ENCODE measurements around the gene CPSF7.
"Not testable (repeated sequence)": the region's sequence is repeated elsewhere in the genome, so short reads cannot be mapped to it uniquely, and the experiment has no call there.

CPSF7 gene

GRCh38 chr11:61383859-61384258 lies 45.9 kb downstream of the CPSF7 start:
- not testable (repeated sequence) for DNase-seq (ENCODE audit: low spot score)

DNA sequence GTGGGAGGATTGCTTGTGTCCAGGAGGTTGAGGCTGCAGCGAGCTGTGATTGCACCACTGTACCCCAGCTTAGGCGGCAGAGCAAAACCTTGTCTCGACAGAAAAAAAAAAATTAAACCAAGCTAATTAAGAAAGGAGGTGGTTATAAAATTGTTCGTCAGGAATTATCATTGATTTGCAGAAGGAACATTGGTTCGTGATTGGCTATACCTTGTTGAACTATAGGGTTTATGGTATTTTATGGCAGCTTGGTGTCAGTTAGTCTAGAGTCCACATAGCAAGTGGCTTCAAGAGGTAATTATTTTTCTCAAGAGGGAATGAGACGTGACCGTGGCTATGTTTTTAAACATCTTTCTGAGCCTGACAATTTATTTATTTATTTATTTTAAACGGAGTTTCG lies 48.9 kb downstream of the CPSF7 start:
- DNase-seq (ENCODE audit: low spot score) = no peak

- peak; percentile 61 for DNase-seq (ENCODE audit: low spot score)
Measured at GRCh38 chr11:61378713-61379313, 51.0 kb downstream of the CPSF7 start.

GRCh38 chr11:61377461-61378160 lies 52.2 kb downstream of the CPSF7 start:
- no peak for DNase-seq (ENCODE audit: low spot score)

DNA sequence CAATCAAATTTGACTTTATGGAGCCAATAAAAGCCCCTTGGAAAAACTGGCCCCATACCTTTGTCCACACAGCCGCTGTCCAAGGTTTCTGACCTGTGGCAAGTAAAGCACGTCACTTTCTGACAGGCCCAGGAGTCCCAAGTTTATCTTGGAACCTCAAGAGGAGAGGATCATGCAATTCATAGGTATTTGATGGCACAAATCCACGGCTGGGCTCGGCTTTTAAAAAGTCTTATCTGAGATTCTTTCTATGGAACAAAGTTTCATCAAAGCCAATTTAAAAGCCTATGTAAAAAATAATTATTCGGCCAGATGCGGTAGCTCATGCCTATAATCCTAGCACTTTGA lies 54.0 kb downstream of the CPSF7 start:
- no peak for DNase-seq (ENCODE audit: low spot score)

DNA sequence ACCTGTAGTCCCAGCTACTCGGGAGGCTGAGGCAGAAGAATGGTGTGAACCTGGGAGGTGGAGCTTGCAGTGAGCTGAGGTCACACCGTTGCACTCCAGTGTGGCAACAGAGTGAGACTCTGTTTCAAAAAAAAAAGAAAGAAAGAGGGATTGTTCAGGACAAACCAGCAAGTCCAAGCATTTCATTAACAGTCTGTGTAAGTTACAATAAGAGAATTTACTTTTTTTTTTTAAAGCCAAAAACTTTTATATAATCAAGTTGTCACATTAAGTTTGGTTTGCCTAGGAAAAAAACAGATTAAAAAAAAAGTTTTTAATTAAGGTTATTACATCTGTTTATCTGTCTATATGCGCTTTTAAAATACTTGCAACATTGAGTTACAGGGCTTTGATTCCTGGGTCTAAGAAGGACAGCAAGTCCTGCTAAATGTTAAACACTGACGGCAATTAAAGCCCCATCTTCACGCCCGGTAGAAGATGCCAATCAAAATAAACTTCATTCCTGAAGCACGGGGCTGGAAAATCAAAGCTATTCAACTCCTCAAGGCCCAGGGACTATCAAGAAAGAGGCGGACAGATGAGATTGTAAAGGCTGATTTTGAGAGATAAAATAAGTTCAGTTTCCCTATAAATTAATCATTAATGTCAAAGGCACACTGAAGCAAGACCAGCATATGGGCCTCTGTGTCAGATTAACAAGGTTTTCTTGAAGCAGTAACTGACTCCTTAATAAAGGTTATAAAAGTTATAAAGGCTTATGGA lies 56.9 kb downstream of the CPSF7 start:
- DNase-seq (ENCODE audit: low spot score) = no peak

DNA sequence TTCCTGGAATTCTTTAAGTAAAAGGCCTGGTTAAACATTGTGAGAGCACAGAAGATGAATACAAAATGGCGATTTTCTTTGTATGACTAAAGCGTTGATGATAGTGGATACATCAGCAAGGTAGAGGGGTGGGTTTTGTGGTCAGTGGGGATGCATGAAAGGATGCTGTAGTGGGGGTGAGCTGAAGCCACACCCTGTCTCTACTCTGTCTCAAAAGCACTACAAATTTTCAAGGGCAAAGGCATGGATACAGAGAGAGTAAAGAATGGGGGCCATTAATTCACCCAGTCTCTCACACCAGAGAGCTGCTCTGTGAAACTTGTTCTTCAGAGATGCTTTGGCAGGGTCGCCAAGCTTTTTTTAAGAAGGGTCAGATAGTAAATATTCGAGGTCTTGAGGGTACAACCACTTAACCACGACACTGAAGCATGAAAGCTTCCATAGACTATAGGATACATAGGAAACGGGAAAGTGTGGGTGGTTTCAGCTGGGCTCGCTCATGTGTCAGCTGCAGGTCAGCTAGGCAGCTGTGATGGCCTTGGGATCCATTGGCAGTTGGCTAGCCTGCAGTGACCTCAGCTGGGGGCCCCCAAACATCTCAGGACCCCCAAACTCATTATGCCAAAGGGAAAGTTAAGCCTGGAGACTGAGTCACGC lies 59.3 kb downstream of the CPSF7 start:
- no peak for DNase-seq (ENCODE audit: low spot score)

- DNase-seq (ENCODE audit: low spot score) = no peak
Measured at GRCh38 chr11:61369372-61370348, 60.1 kb downstream of the CPSF7 start.

DNA sequence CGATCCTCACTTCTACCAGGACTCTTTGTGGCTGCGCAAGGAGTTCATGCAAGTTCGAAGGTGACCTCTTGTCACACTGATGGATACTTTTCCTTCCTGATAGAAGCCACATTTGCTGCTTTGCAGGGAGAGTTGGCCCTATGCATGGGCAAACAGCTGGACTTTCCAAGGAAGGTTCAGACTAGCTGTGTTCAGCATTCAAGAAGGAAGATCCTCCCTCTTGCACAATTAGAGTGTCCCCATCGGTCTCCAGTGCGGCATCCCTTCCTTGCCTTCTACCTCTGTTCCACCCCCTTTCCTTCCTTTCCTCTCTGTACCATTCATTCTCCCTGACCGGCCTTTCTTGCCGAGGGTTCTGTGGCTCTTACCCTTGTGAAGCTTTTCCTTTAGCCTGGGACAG lies 61.1 kb downstream of the CPSF7 start:
- no peak for DNase-seq (ENCODE audit: low spot score)

DNA sequence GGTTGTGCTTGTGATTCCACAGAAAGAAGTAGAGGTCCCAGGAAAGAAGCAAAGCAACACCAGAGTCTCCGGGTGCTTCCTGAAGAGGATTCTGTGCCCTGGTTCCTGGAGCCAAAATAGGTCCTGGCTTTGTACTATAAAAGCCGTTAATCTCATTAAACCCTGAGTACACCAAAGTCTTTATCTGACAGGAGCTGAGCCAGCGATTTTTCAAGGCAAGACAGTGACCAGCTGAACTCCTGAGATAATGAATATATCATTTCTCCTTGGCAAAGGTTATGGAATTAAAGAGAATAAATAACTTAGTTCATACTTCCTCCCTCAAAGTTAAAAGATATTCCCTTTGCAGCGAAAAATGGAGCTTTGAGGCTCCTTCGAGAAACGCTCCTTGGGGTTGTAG lies 62.4 kb downstream of the CPSF7 start:
- DNase-seq (ENCODE audit: low spot score) = no peak

DNA sequence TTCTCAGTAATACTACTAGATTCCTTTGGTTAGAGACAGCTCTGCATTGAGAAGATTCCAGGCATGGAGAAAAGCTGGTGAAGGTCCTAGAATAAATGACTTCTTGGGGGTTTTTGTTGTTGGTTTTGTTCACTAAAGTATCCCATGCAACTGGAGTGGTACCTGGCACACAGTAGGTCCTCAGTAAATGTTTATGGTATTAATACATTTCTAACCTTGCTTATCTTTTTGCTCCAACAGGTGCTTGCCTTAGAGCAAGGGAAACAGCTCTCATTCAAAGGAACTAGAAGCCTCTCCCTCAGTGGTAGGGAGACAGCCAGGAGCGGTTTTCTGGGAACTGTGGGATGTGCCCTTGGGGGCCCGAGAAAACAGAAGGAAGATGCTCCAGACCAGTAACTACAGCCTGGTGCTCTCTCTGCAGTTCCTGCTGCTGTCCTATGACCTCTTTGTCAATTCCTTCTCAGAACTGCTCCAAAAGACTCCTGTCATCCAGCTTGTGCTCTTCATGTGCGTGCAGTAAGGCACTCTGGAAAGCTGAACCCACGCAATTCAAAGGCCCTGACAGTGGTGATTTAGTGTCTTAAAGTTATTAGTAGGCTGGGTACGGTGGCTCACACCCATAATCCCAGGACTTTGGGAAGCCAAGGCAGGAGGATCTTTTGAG lies 65.6 kb downstream of the CPSF7 start:
- DNase-seq (ENCODE audit: low spot score) = no peak

DNA sequence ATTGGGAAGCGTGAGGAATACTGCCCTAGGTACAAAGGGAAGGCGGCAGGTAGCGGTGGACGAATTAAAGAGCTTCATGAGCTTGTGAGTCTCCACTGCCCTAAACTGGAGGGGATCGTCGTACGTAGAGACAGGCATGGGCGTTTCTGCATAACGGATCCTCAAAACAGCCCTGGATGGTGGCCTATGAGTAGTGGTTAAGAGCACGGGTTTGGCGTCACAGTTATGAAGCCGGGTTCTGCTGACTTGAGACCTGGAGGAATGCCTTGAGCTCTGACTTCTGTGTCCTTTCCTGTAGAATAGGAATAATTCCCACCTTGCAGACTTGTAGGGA lies 67.3 kb downstream of the CPSF7 start:
- DNase-seq (ENCODE audit: low spot score) = no peak

GRCh38 chr11:61361741-61362541 lies 67.8 kb downstream of the CPSF7 start, which contains the start of the genes CYB561A3 and TMEM138:
CYB561A3 (minus strand) TSS chr11:61361882; CDS start chr11:61356713, 5,169 bp downstream.
TMEM138 (plus strand) TSS chr11:61362374; CDS start chr11:61364391, 2,017 bp downstream.
- DNase-seq (ENCODE audit: low spot score) = peak; percentile 97

DNA sequence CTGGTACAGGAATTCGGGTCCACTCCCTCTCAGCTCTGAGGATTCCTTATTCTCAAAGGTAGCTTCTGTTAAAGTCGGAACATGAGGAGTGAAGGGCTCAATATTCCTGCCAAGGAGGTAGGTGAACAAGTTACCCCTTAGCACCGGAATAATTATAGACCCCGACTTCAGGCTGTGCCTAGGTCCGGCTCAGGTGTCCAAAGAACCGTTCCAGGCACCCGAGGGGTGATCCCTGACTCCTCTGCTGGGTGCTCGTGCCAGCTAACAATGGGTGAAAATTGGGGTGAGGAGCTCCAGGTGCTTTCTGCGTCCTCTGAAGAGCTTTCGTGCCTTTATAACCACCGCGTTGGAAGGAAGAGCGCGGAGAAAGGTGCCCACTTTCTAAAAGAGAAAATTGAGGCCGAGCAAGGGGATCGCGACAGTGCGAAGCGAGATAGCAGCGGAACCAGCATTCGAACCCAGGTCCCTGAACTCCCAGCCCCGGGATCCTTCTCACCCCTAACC lies 68.5 kb downstream of the CPSF7 start:
- no peak for DNase-seq (ENCODE audit: low spot score)

DNA sequence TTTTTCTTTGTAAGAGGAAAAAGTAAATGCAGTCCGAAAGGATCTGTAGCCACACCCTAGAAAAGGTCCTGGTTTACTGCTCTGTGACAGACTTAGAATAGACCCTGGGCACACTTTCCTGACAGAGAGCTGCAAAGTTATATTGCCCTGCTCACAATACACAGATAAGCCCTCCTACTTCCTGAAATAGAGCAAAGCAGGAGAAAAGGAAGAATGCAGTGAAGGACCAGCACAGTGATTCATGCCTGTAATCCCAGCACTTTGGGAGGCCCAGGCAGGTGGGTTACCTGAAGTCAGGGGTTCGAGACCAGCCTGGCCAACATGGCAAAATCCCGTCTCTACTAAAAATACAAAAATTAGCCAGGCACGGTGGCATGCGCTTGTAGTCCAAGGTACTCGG lies 70.3 kb downstream of the CPSF7 start:
- peak; percentile 62 for DNase-seq (ENCODE audit: low spot score)

DNA sequence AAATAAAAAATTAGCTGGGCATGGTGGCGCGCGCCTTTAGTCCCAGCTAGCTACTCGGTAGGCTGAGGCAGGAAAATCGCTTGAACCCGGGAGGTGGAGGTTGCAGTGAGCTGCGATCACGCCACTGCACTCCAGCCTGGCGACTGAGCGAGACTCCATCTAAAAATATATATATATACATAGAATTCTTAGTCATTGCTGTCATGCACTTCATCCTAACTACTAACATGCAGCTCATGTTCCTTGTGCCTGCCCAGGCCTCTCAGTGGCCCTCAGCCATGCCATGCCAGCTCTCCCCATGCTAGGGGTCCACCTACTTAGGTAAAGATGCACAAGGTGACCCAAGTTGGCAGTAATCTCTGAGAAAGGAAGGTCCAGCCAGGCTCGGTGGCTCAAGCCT lies 71.2 kb downstream of the CPSF7 start:
- no peak for DNase-seq (ENCODE audit: low spot score)

DNA sequence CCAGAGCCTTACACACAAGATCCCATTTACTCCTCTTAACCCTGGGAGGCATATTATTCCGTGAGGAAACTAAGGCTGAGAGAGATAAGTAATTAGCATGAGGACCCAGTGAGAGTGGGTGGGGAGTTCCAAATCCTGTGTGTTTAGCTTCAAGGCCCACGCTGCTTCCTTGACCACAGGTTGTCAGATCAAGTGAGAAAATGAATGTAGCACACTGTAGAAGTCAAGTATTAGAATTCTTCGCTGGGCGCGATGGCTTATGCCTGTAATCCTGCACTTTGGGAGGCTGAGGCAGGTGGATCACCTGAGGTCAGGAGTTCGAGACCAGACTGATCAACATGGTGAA lies 71.9 kb downstream of the CPSF7 start:
- no peak for DNase-seq (ENCODE audit: low spot score)

DNA sequence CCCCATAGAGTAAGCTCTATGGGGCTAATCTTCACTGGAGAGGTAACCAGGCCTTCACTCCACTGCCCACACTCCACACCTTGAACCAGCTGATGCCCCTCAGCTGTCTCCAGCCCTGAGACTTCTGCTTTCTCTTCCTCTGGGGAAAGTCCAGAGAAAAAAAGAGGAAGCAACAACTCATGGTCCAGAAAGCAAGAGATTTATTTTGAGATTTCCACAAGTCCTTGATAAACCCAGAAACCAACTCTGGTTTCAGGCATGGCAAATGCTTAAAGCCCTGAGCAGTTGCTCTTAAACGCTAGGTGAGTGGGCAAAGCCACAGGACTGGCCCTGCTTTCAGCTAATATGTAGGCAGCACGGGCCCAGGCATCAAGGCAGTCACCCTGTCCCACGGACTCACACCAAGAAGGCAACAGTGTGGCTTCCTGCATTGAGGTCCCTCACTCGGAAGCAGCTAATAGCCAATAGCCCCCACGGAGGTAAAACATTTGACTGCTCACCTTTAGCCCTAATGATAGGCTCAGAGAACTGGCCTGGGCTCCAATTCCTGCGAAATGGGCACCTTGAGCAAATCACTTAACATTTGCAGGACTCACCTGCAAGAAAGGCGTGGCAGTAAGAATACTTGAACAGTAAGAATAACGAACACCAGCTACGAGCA lies 72.4 kb downstream of the CPSF7 start:
- DNase-seq (ENCODE audit: low spot score) = no peak

DNA sequence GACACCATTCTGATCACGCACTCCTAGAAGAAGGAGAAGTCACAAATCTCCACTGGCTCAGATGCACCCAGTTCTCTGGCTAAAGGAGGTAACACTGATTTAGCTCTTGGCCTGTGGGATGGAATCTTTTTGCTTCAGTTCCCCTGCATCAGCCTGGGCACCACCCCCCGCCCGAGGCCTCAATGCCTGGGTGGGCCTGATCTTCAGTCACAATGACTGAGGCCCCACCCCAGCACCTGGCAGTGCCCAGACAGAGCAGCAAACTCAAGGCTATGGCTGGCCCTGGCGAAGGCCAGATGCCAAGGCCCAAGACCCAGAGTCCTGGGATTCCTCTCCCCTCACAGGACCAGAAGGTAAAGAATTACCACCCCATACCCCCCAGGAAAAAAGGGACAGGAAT lies 73.1 kb downstream of the CPSF7 start:
- DNase-seq (ENCODE audit: low spot score) = no peak

- no peak for DNase-seq (ENCODE audit: low spot score)
Measured at GRCh38 chr11:61354208-61354607, 75.6 kb downstream of the CPSF7 start.

All from HuH-7 (cell line).